ENCODE data around the gene TIMM17A.
"Not testable (repeated sequence)": the region's sequence is repeated elsewhere in the genome, so short reads cannot be mapped to it uniquely, and the experiment has no call there.

TIMM17A gene

GRCh38 chr1:201938440-201939035 lies 16.8 kb upstream of the TIMM17A start:
- TF ChIP-seq FOXM1 (IDR thresholded peaks at IDR 0.05; ENCODE audit: borderline replicate concordance) (no peak), ARNT (IDR thresholded peaks at IDR 0.05) (no peak), LEF1 (IDR thresholded peaks at IDR 0.05; ENCODE audit: borderline replicate concordance) (no peak), FOXK2 (IDR thresholded peaks at IDR 0.05) (no peak), TARDBP (IDR thresholded peaks at IDR 0.05) (no peak), CTBP1 (IDR thresholded peaks at IDR 0.05; ENCODE audit: borderline replicate concordance) (no peak), BHLHE40 (IDR thresholded peaks at IDR 0.05; ENCODE audit: borderline replicate concordance) (no peak), ELF4 (IDR thresholded peaks at IDR 0.05) (no peak), ZNF384 (IDR thresholded peaks at IDR 0.05) (no peak), PKNOX1 (IDR thresholded peaks at IDR 0.05) (no peak)
- CTCF ChIA-PET, result interaction anchor here (0.8 kb wide), 1 partner anchor 46 kb away, joined by 3 read pairs; no protein-coding TSS in a partner anchor
- POLR2A ChIA-PET, result no interaction called here

GRCh38 chr1:201939148-201939547 lies 16.2 kb upstream of the TIMM17A start:
- DNase-seq (ENCODE audit: extremely low spot score), result no peak
- ChIA-PET CTCF (no interaction called here), POLR2A (no interaction called here)
- no peak for TF ChIP-seq CTBP1 (IDR thresholded peaks at IDR 0.05; ENCODE audit: borderline replicate concordance)
- TF ChIP-seq NFRKB (IDR thresholded peaks at IDR 0.05), result no peak
- TF ChIP-seq SUZ12 (IDR thresholded peaks at IDR 0.05), result no peak
- no peak for TF ChIP-seq PKNOX1 (IDR thresholded peaks at IDR 0.05)
- TF ChIP-seq ELF4 (IDR thresholded peaks at IDR 0.05), result no peak
- no peak for TF ChIP-seq TARDBP (IDR thresholded peaks at IDR 0.05)
- no peak for TF ChIP-seq FOXA1 (IDR thresholded peaks at IDR 0.05)
- no peak for TF ChIP-seq ARNT (IDR thresholded peaks at IDR 0.05)
- no peak for TF ChIP-seq LEF1 (IDR thresholded peaks at IDR 0.05; ENCODE audit: borderline replicate concordance)
- TF ChIP-seq ZNF384 (IDR thresholded peaks at IDR 0.05), result no peak
- TF ChIP-seq HDGF (IDR thresholded peaks at IDR 0.05; ENCODE audit: borderline replicate concordance), result no peak
- no peak for TF ChIP-seq FOXM1 (IDR thresholded peaks at IDR 0.05; ENCODE audit: borderline replicate concordance)
- no peak for TF ChIP-seq BHLHE40 (IDR thresholded peaks at IDR 0.05; ENCODE audit: borderline replicate concordance)
- TF ChIP-seq L3MBTL2 (conservative IDR thresholded peaks at IDR 0.05), result no peak
- no peak for TF ChIP-seq SP1 (IDR thresholded peaks at IDR 0.05)

More at GRCh38 chr1:201938440-201939035, 16.8 kb upstream of the TIMM17A start:
- DNase-seq (ENCODE audit: extremely low spot score), result no peak

DNA sequence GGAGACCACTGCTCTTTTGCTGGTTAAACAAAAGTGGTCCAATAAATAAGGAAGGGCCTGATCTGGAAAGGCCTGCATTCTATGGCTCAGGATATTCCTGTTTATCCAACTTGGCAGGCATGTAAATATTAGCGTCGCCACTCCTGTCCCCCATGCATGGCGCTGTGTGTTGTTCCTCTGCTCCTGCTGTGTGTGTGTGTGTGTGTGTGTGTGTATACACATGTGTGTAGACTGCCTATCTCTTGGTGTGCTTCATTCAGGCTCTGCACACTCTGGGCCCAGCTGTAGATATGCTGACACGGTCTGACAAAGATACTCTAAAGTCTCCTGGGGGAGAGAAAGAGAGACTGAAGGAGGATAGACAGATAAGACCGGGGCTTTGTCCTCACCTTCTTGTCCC lies 15.7 kb upstream of the TIMM17A start:
- no peak for TF ChIP-seq FOXK2 (IDR thresholded peaks at IDR 0.05)
- no peak for TF ChIP-seq TARDBP (IDR thresholded peaks at IDR 0.05)
- TF ChIP-seq FOXM1 (IDR thresholded peaks at IDR 0.05; ENCODE audit: borderline replicate concordance), result no peak
- TF ChIP-seq CTBP1 (IDR thresholded peaks at IDR 0.05; ENCODE audit: borderline replicate concordance), result no peak
- TF ChIP-seq PKNOX1 (IDR thresholded peaks at IDR 0.05), result no peak
- no peak for TF ChIP-seq FOXA1 (IDR thresholded peaks at IDR 0.05)
- no peak for TF ChIP-seq ARNT (IDR thresholded peaks at IDR 0.05)
- no peak for TF ChIP-seq NFRKB (IDR thresholded peaks at IDR 0.05)
- no peak for TF ChIP-seq SUZ12 (IDR thresholded peaks at IDR 0.05)
- TF ChIP-seq ZNF384 (IDR thresholded peaks at IDR 0.05), result no peak
- TF ChIP-seq SP1 (IDR thresholded peaks at IDR 0.05), result no peak
- ChIA-PET CTCF (no interaction called here), POLR2A (no interaction called here)
- no peak for DNase-seq (ENCODE audit: extremely low spot score)

- CTCF ChIA-PET; DNase-seq (ENCODE audit: extremely low spot score): not testable (repeated sequence)
- POLR2A ChIA-PET, result interaction anchor here (2.0 kb wide), 1 partner anchor 15 kb away, joined by 8 read pairs; the partner anchor contains the start of gene TIMM17A
These were observed 15.0 kb upstream of the TIMM17A start for GRCh38 chr1:201940316-201940715.

DNA sequence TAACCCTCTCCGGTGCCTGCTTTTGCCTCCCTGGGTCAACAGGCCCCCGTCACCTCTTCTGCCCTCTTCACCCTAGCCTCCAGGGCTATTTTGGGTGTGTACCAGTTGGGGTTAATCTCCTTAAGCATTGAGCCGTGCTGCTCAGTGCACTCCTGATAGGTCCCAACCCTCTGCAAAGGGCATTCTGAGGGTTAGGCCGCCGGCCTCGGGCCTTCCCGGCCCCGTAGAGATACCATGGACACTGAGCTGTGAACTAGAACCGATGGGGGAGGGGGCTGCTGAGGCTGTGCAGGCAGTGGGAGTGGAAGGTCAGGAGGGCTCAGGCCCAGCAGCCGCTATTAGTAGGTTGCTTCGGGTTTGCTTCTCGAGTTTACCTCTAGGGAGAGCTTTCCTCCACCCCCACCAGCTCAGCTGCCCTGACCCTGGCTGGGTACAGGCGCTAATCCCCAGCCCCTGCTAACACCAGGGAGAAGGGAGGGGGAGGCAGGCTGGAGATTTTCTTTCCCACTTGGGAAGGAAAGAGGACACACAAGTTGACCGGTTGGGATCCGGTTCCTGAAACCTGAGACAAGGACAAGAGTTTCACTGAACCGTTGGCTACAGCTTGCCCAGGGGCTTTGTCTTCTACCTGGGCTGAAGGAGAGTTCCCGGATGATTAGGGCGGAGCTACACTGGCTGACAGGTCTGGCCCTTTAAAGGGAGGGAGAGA lies 13.7 kb upstream of the TIMM17A start:
- ChIA-PET POLR2A (interaction anchor here (0.8 to 2.0 kb wide), 3 partner anchors 11 to 14 kb away, joined by 5 to 8 read pairs (median 5); partner anchors contain the start of gene TIMM17A), CTCF (interaction anchor here (1.5 kb wide), 1 partner anchor 46 kb away, joined by 6 read pairs; no protein-coding TSS in a partner anchor)
- peak; percentile 35 for DNase-seq (ENCODE audit: extremely low spot score)
- TF ChIP-seq L3MBTL2 (conservative IDR thresholded peaks at IDR 0.05), result peak; percentile 18; the same call in 1 of the 2 replicates
- no peak for TF ChIP-seq PKNOX1 (IDR thresholded peaks at IDR 0.05)

DNA sequence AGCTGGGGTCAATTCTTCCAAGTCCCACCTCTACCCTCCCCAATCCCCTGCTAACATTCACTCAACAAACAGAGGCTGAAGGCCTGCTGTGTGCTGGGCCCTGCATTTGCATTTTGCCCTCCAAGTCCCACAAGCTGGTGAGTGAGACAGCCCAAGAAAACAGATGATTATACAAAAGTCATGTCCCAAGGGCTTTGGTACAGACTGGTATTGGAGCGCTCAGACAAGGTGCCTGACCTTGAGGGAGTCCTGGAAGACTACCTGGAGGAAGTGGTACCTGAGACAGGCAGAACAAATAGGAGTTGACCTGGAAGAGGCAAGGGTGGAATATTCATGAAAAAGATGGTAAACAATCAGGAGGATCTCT lies 13.2 kb upstream of the TIMM17A start:
- no peak for DNase-seq (ENCODE audit: extremely low spot score)
- ChIA-PET CTCF (interaction anchor here (1.5 kb wide), 1 partner anchor 46 kb away, joined by 6 read pairs; no protein-coding TSS in a partner anchor), POLR2A (interaction anchor here (0.8 to 2.0 kb wide), 3 partner anchors 11 to 13 kb away, joined by 5 to 8 read pairs (median 5); partner anchors contain the start of gene TIMM17A)
- no peak for TF ChIP-seq NFRKB (IDR thresholded peaks at IDR 0.05)
- TF ChIP-seq FOXK2 (IDR thresholded peaks at IDR 0.05), result no peak
- no peak for TF ChIP-seq CTBP1 (IDR thresholded peaks at IDR 0.05; ENCODE audit: borderline replicate concordance)
- no peak for TF ChIP-seq SUZ12 (IDR thresholded peaks at IDR 0.05)
- no peak for TF ChIP-seq ELF4 (IDR thresholded peaks at IDR 0.05)
- no peak for TF ChIP-seq FOXM1 (IDR thresholded peaks at IDR 0.05; ENCODE audit: borderline replicate concordance)
- TF ChIP-seq LEF1 (IDR thresholded peaks at IDR 0.05; ENCODE audit: borderline replicate concordance), result no peak
- no peak for TF ChIP-seq SP1 (IDR thresholded peaks at IDR 0.05)
- no peak for TF ChIP-seq BHLHE40 (IDR thresholded peaks at IDR 0.05; ENCODE audit: borderline replicate concordance)
- no peak for TF ChIP-seq FOXA1 (IDR thresholded peaks at IDR 0.05)
- TF ChIP-seq L3MBTL2 (conservative IDR thresholded peaks at IDR 0.05), result no peak
- no peak for TF ChIP-seq HDGF (IDR thresholded peaks at IDR 0.05; ENCODE audit: borderline replicate concordance)
- TF ChIP-seq TARDBP (IDR thresholded peaks at IDR 0.05), result no peak
- TF ChIP-seq PKNOX1 (IDR thresholded peaks at IDR 0.05), result no peak
- TF ChIP-seq ARNT (IDR thresholded peaks at IDR 0.05), result no peak
- no peak for TF ChIP-seq ZNF384 (IDR thresholded peaks at IDR 0.05)

Measured in HEK293T (cell line).